Omental fat pad (tissue), 4 donors: ENCODE data around the gene IL17RE. TPM values are rescaled to one million over a fixed set of nuclear protein-coding genes. Genes with fewer than 3 reads are reported as not detected.
A peak's percentile ranks its signal among the peaks of the same experiment; 100 is the strongest.

ENCODE experiments used
- ATAC-seq: fragments of 150-250 bp; one replicate; pipeline ENCODE4 v1.9.1; 2016; ENCODE audit warnings: mild to moderate bottlenecking, moderate library complexity; ENCODE audit not compliant: low FRiP score
- DNase-seq: peaks from one replicate; pipeline ENCODE4 v3.0.0-alpha.2; 2019; ENCODE audit warnings: low spot score
- total RNA-seq, 4 donors: library from RNA; depleted of rRNA; stranded (reverse); fragments of >200 nt; gene quantifications; one replicate each; pipeline ENCODE4 v1.1.0, GENCODE V29; 2016
- TF ChIP-seq, protein P1 (sequence below), 3 donors: fragments of 450-650 bp; IDR thresholded peaks; one replicate each; pipeline ENCODE4 v1.5.1; 2016 to 2017; ENCODE audit warnings: antibody characterized with exemption in 3 of 3, mild to moderate bottlenecking in 3 of 3, moderate library complexity in 2 of 3

The IL17RE gene
- total RNA-seq, 4 donors from 2014 or later: 7.7 to 13.8 (median 10.3) TPM

DNA sequence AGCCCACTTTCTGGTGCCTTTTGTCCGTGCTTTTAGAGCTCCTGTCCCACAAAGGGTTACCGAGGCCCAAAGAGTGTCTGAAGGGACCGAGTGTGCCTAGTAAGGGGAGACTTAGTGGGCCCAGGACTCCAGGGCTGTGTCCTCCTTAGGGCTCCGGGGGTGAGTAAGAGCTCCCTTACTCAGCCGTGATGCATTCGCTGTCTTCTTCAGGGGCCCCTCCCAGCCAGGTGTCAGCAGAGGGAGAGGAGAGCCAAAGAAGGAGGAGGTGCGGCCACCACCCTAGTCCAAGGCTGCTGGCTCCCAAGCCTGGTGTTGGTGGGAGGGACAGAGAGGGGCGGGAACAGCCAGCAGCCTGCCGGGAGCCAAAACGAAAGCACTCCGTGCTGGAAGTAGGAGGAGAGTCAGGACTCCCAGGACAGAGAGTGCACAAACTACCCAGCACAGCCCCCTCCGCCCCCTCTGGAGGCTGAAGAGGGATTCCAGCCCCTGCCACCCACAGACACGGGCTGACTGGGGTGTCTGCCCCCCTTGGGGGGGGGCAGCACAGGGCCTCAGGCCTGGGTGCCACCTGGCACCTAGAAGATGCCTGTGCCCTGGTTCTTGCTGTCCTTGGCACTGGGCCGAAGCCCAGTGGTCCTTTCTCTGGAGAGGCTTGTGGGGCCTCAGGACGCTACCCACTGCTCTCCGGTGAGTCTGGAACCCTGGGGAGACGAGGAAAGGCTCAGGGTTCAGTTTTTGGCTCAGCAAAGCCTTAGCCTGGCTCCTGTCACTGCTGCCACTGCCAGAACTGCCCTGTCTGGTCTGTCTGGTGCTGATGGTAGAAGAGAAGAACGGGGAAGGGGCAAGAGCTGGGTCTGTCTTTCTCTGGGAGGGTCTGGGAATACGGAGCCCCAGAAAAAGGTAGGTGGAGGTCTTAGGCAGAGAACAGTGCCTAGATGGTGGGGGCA, 14.4 kb downstream of the IL17RE start, which contains the start of gene IL17RC:
Gene IL17RC, plus strand, starts transcription at position 365 of the 947 bp plus-strand sequence. Its CDS starts 218 bp downstream, at position 583.
- TF ChIP-seq, protein P1, sequence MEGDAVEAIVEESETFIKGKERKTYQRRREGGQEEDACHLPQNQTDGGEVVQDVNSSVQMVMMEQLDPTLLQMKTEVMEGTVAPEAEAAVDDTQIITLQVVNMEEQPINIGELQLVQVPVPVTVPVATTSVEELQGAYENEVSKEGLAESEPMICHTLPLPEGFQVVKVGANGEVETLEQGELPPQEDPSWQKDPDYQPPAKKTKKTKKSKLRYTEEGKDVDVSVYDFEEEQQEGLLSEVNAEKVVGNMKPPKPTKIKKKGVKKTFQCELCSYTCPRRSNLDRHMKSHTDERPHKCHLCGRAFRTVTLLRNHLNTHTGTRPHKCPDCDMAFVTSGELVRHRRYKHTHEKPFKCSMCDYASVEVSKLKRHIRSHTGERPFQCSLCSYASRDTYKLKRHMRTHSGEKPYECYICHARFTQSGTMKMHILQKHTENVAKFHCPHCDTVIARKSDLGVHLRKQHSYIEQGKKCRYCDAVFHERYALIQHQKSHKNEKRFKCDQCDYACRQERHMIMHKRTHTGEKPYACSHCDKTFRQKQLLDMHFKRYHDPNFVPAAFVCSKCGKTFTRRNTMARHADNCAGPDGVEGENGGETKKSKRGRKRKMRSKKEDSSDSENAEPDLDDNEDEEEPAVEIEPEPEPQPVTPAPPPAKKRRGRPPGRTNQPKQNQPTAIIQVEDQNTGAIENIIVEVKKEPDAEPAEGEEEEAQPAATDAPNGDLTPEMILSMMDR (IDR thresholded peaks at IDR 0.05): no peak
- DNase-seq: peak; percentile 56
- peak; percentile 95 for ATAC-seq

DNA sequence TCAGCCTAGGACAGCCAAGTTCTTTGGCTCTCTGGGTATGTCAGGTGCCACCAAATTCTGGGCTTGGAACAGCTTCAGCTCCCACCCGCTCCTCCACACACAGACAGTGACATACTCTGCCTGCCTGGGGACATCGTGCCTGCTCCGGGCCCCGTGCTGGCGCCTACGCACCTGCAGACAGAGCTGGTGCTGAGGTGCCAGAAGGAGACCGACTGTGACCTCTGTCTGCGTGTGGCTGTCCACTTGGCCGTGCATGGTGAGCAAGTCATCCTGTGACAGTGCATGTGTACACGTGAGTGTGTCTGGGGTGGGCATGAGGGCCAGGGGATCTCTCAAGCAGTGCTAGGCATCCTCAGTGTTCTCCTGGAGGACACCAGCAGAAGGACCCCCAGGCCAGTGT, 15.2 kb downstream of the IL17RE start:
- DNase-seq (no peak), ATAC-seq (no peak)
- TF ChIP-seq, protein P1 (IDR thresholded peaks at IDR 0.05): no peak

DNA sequence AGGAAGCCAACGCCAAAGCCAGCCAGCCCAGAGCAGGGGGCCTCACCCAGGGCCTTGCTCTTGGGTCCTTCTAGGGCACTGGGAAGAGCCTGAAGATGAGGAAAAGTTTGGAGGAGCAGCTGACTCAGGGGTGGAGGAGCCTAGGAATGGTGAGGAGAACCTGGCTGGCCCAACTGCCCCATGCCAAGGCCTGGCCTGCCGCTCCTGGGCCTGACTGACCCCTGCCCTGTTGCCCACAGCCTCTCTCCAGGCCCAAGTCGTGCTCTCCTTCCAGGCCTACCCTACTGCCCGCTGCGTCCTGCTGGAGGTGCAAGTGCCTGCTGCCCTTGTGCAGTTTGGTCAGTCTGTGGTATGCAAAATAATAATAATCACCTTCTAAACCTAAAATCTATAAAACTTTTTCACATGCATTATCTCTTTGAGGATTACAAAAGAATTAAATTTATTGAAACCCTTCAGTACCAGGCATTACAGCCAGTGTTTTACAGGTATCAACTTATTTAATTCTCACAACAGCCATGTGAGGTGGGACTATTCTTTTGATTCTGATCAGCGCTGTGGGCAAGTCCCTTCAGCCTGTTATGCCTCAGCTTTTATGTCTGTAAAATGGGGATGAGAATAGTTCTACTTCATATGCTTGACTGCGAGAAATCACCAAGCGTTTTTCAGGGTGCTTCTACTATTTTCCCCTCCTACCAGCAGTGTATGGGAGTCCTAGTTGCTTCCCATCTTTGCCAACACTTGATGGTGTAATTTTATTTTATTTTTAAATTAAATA, 15.8 kb downstream of the IL17RE start:
- TF ChIP-seq, protein P1 (IDR thresholded peaks at IDR 0.05): no peak
- no peak for ATAC-seq
- DNase-seq: no peak

DNA sequence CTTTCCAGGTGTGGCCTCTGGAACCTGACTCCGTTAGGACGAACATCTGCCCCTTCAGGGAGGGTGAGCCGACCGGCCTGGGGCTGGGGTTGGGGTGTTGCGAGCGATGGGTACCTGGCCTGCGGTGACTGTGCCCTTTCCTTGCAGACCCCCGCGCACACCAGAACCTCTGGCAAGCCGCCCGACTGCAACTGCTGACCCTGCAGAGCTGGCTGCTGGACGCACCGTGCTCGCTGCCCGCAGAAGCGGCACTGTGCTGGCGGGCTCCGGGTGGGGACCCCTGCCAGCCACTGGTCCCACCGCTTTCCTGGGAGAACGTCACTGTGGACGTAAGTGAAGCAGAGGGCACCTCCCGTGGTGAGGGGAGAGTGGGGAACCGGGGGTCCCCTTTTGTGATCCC, 25.5 kb downstream of the IL17RE start:
- no peak for ATAC-seq
- no peak for DNase-seq
- TF ChIP-seq, protein P1 (IDR thresholded peaks at IDR 0.05): no peak

DNA sequence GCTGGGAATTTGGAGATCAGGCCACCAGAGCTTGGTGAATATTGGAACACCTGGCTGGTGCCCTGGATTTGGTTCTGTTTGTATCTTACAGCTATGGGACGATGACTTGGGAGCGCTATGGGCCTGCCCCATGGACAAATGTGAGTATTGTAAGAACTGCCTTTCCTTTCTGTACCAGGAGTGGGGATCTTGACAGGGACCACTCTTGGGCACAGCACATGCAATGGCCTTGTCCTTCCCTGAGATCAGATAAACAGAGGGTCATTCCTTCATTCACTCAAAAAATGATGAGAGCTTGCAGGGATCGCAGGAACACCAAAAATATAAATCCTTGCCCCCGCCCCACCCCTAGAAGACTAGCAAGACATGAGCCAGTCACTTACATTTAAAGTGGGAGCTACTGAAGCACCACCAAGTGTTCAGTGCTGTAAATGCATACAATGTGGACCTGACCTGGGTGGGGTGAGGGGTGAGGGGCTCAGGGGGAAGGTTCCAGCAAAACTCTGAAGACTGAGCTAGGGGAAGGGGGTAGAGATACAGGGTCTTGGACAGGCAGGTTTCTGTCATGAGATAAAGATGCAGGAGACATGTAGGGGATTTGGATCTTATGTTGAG, 28.3 kb downstream of the IL17RE start:
- DNase-seq (no peak), ATAC-seq (no peak)
- TF ChIP-seq, protein P1 (IDR thresholded peaks at IDR 0.05): no peak

DNA sequence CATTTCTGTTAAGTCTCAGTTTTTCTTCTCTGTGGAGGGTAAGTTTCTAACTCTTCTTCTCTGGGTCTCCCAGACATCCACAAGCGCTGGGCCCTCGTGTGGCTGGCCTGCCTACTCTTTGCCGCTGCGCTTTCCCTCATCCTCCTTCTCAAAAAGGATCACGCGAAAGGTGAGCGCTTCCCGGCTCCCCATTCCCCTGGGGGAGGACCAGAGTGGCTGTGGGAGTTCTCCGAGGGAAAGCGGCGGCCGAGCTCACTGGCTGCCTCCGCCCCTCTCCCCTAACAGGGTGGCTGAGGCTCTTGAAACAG, 29.8 kb downstream of the IL17RE start:
- ATAC-seq (no peak), DNase-seq (no peak)
- TF ChIP-seq, protein P1 (IDR thresholded peaks at IDR 0.05): no peak
